Measurements from ENCODE around the gene CCDC97. TPM values are rescaled to one million over a fixed set of nuclear protein-coding genes. Genes with fewer than 3 reads are reported as not detected.

Gene CCDC97
- total RNA-seq, 1 donor from 2014 or later: 40.5 TPM

- H3K27me3 Mint-ChIP-seq (ENCODE audit: low read depth): peaks cover 6% of the 10 kb centered on the region
- peak overlapping the region; percentile 34 for H3K27ac Mint-ChIP-seq
- DNase-seq (ENCODE audit: low spot score in 2 of 2, unreplicated experiment in 2 of 2): no peak
- H3K36me3 Mint-ChIP-seq: peaks cover 4% of the 10 kb centered on the region
- no peak overlapping the region for H3K4me3 Mint-ChIP-seq
- peaks cover 32% of the 10 kb centered on the region for H3K4me1 Mint-ChIP-seq
- H3K9me3 Mint-ChIP-seq: no peaks in the 10 kb centered on the region
- TF ChIP-seq CTCF (IDR thresholded peaks at IDR 0.05; ENCODE audit: unreplicated experiment): no peak
Measured at GRCh38 chr19:41328842-41329225, 18.9 kb downstream of the CCDC97 start.

DNA sequence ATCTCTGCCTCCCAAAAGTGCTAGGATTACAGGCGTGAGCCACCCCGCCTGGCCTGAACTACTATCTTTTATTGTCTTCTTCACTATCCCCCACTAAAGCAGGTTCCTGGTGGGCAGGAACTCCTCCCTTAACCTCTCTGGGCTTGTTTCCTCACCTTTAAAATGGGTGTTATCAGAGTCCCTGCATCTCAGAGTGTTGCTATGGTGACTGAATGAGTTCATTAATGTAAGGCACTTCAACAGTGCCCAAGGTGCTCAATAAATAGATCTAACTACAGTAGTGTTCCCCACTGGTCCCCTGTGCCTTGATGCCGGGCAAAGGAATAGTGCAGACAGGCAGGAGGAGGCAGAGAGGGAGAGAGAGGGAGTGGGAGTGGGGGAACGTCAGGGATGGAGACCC lies 20.5 kb downstream of the CCDC97 start:
- Mint-ChIP-seq H3K27me3 (ENCODE audit: low read depth) (peaks cover 4% of the 10 kb centered on the region), H3K4me1 (peaks cover 17% of the 10 kb centered on the region), H3K27ac (no peak overlapping the region), H3K9me3 (no peaks in the 10 kb centered on the region), H3K36me3 (peaks cover 4% of the 10 kb centered on the region), H3K4me3 (no peak overlapping the region)
- TF ChIP-seq CTCF (IDR thresholded peaks at IDR 0.05; ENCODE audit: unreplicated experiment): no peak
- no peak for DNase-seq (ENCODE audit: low spot score in 2 of 2, unreplicated experiment in 2 of 2)

DNA sequence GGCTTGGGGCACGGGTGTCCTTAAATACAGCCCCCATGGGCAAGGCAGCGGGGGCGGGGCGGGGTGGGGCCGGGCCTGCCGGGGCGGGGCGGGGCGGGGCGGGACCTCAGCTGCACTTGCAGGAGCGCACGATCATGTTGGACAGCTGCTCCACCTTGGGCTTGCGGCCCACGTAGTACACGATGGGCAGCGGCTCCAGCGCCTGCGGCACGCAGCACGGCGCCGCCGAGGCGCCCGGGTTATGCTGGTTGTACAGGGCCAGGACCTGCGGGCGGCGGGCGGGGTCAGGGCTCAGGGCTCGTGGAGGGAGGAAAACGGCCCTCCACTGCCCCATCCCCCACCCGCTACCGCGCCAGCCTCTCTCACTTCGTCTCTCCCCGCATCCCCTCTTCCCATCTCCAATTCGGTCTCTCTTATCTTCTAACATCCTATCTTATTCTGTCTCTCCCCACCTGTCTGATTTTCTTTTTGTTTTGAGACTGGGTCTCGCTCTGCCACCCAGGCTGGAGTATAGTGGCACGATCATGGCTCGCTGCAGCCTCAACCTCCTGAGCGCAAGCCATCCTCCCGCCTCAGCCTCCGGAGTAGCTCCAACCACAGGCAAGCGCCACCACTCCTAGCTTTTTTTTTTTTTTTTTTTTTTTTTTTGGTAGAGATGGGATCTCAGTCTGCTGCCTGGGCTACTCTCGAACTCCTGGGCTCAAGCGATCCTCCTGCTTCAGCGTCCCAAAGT lies 21.1 kb downstream of the CCDC97 start:
- Mint-ChIP-seq H3K36me3 (peaks cover 4% of the 10 kb centered on the region), H3K9me3 (no peaks in the 10 kb centered on the region), H3K4me3 (no peak overlapping the region), H3K27me3 (ENCODE audit: low read depth) (peaks cover 3% of the 10 kb centered on the region), H3K27ac (no peak overlapping the region), H3K4me1 (peaks cover 14% of the 10 kb centered on the region)
- DNase-seq (ENCODE audit: low spot score in 2 of 2, unreplicated experiment in 2 of 2): no peak
- no peak for TF ChIP-seq CTCF (IDR thresholded peaks at IDR 0.05; ENCODE audit: unreplicated experiment)

- DNase-seq (ENCODE audit: low spot score in 2 of 2, unreplicated experiment in 2 of 2): no peak
- H3K4me3 Mint-ChIP-seq: no peak overlapping the region
- TF ChIP-seq CTCF (IDR thresholded peaks at IDR 0.05; ENCODE audit: unreplicated experiment): no peak
- H3K27me3 Mint-ChIP-seq (ENCODE audit: low read depth): no peaks in the 10 kb centered on the region
- peaks cover 7% of the 10 kb centered on the region for H3K4me1 Mint-ChIP-seq
- H3K27ac Mint-ChIP-seq: no peak overlapping the region
- peaks cover 4% of the 10 kb centered on the region for H3K36me3 Mint-ChIP-seq
- no peaks in the 10 kb centered on the region for H3K9me3 Mint-ChIP-seq
Measured at GRCh38 chr19:41332000-41332399, 22.0 kb downstream of the CCDC97 start.

DNA sequence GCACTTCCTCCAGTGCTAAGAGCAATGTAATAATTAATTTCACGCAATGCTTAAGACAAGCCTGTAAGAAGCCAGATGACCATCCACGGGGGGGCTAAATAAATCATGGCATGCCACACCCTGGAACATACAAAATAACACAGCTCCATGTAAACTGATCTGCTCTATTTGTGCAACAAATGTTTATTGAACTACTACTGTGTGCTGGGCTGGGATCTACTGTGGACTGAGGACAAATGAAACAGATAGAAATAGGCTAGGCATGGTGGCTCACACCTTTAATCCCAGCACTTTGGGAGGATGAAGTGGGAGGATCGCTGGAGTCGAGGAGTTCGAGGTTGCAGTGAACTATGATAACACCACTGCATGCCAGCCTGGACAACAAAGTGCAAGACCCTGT lies 22.5 kb downstream of the CCDC97 start:
- Mint-ChIP-seq H3K27me3 (ENCODE audit: low read depth) (no peaks in the 10 kb centered on the region), H3K4me1 (peaks cover 5% of the 10 kb centered on the region), H3K27ac (no peak overlapping the region), H3K36me3 (peaks cover 4% of the 10 kb centered on the region), H3K9me3 (no peaks in the 10 kb centered on the region), H3K4me3 (no peak overlapping the region)
- DNase-seq (ENCODE audit: low spot score in 2 of 2, unreplicated experiment in 2 of 2): no peak
- no peak for TF ChIP-seq CTCF (IDR thresholded peaks at IDR 0.05; ENCODE audit: unreplicated experiment)

Data from mesothelial cell of epicardium (in vitro differentiated cells).